GM12878 (cell line): ENCODE results near the gene KBTBD3. TPM values are rescaled to one million over a fixed set of nuclear protein-coding genes. Genes with fewer than 3 reads are reported as not detected.

Source experiments
- ATAC-seq: fragments of 200-7000 bp; cut with Tn5 transposase; 3 replicates; pipeline ENCODE4 v1.9.1; 2020; ENCODE audit warnings: mild to moderate bottlenecking, moderate library complexity
- Bru-seq: library from RNA; stranded (reverse); fragments of 400-500 nt; gene quantifications from one replicate; lab custom pipeline; 2021; lab: Mats Ljungman, UMichigan
- BruChase-seq, 2 experiments: library from RNA; stranded (reverse); fragments of 400-500 nt; gene quantifications; one replicate each; lab custom pipeline; 2021; lab: Mats Ljungman, UMichigan
- BruUV-seq: library from RNA; stranded (reverse); fragments of 400-500 nt; replicated peaks from 2 replicates; lab custom pipeline; 2021; lab: Mats Ljungman, UMichigan
- CTCF ChIA-PET: fragments of 300-600 bp; sonication (Branson Sonifier 250); formaldehyde crosslinking; extraction: SDS; loops from one replicate; lab custom pipeline; 2021; ENCODE audit warnings: inconsistent platforms; lab: Yijun Ruan, JAX
- POLR2A ChIA-PET: fragments of 350-600 bp; formaldehyde crosslinking; extraction: SDS; loops from one replicate; lab custom pipeline; 2021; ENCODE audit warnings: inconsistent platforms; lab: Charles Lee
- RAD21 ChIA-PET: fragments of 300-600 bp; sonication (Branson Sonifier 250); formaldehyde crosslinking; loops from one replicate; lab custom pipeline; 2023; ENCODE audit warnings: antibody characterized with exemption; ENCODE audit not compliant: unreplicated experiment; lab: Charles Lee
- SMC1A ChIA-PET: fragments of 300-600 bp; sonication (Branson Sonifier 250); formaldehyde crosslinking; loops from one replicate; lab custom pipeline; 2023; ENCODE audit not compliant: unreplicated experiment, uncharacterized antibody; lab: Charles Lee
- DNase-seq: peaks from one replicate; pipeline ENCODE4 v3.0.0-alpha.2; 2011; ENCODE audit warnings: low read depth, low spot score
- FAIRE-seq: peaks from 3 replicates; lab custom pipeline; 2011; peaks lifted over from hg19 to GRCh38; lab: Jason Lieb, UNC
- H2AFZ ChIP-seq: 2 replicates; pipeline ENCODE4 v1.6.0; 2011; ENCODE audit warnings: low read depth, low read length, control low read depth; ENCODE audit not compliant: control insufficient read depth
- H3K27ac ChIP-seq: 2 replicates; pipeline ENCODE4 v1.5.1; 2011; ENCODE audit warnings: control low read depth; ENCODE audit not compliant: control insufficient read depth, insufficient read depth
- H3K27me3 ChIP-seq, 2 experiments: replicated peaks in 1 of 2; 2 replicates each; pipeline versions ENCODE4 v1.6.0 to v1.6.1; 2011; ENCODE audit warnings: low read length in 1 of 2; ENCODE audit not compliant: control insufficient read depth in 2 of 2, insufficient read depth in 2 of 2
- H3K36me3 ChIP-seq, 2 experiments: 2 replicates each; pipeline ENCODE4 v1.5.1; 2011; ENCODE audit warnings: low read length in 1 of 2; ENCODE audit not compliant: control insufficient read depth in 2 of 2, insufficient read depth in 2 of 2
- H3K4me1 ChIP-seq: 2 replicates; pipeline ENCODE4 v1.6.1; 2011; ENCODE audit warnings: mild to moderate bottlenecking, low read length, moderate library complexity, mixed read lengths; ENCODE audit not compliant: control insufficient read depth, insufficient read depth
- H3K4me2 ChIP-seq: 2 replicates; pipeline ENCODE4 v1.6.0; 2011; ENCODE audit warnings: control low read depth; ENCODE audit not compliant: control insufficient read depth, insufficient read depth
- H3K4me3 ChIP-seq: fragments of 200-600 bp; sonication (generic); 2 replicates; pipeline ENCODE4 v1.5.1; 2016
- H3K79me2 ChIP-seq: 2 replicates; pipeline ENCODE4 v1.6.0; 2011; ENCODE audit warnings: low read length; ENCODE audit not compliant: control insufficient read depth, insufficient read depth
- H3K9ac ChIP-seq: 2 replicates; pipeline ENCODE4 v1.8.0; 2011; ENCODE audit warnings: low read length, control low read depth, mixed read lengths; ENCODE audit not compliant: control insufficient read depth, insufficient read depth
- H3K9me3 ChIP-seq: replicated peaks from 3 replicates; pipeline ENCODE4 v1.5.1; 2011; ENCODE audit warnings: mild to moderate bottlenecking, low read length; ENCODE audit not compliant: control insufficient read depth, insufficient read depth
- H4K20me1 ChIP-seq: 2 replicates; pipeline ENCODE4 v1.6.0; 2011; ENCODE audit not compliant: control insufficient read depth, insufficient read depth
- BRCA1 ChIP-seq: IDR thresholded peaks from 2 replicates; pipeline ENCODE4 v1.6.1; 2011; ENCODE audit warnings: low read depth, low read length, improper control_type of control experiment
- NFYB ChIP-seq: IDR thresholded peaks from 2 replicates; pipeline ENCODE4 v1.6.1; 2011; ENCODE audit warnings: low read depth, mild to moderate bottlenecking, low read length, improper control_type of control experiment, moderate library complexity; ENCODE audit not compliant: insufficient read depth
- ZBED1 ChIP-seq: IDR thresholded peaks from 2 replicates; pipeline ENCODE4 v1.6.1; 2016; ENCODE audit warnings: borderline replicate concordance
- ZNF384 ChIP-seq: IDR thresholded peaks from 2 replicates; pipeline ENCODE4 v1.6.1; 2012; ENCODE audit warnings: low read depth, mild to moderate bottlenecking, low read length, improper control_type of control experiment, borderline replicate concordance
- WGBS: methylation state at CpG from one replicate; pipeline ENCODE4 v1.1.6; 2016; ENCODE audit warnings: low lambda C conversion rate; ENCODE audit not compliant: insufficient replicate concordance, insufficient coverage; ENCODE audit errors: missing lambda C conversion rate; 5-methylcytosine and 5-hydroxymethylcytosine counted together
- in situ Hi-C: fragments of 300-500 bp; cut with MboI; formaldehyde crosslinking; loops from 9 replicates; pipeline ENCODE4 v1.14.3; 2018; ENCODE audit warnings: mixed read lengths
- intact Hi-C: fragments of 100-400 bp; cut with micrococcal nuclease; formaldehyde crosslinking; loops from one replicate; pipeline ENCODE4 v1.14.2; 2022; ENCODE audit not compliant: unreplicated experiment
- long read RNA-seq, 2 experiments: library from polyadenylated mRNA; unstranded; transcript quantifications; one replicate each; pipeline ENCODE4 v2.0.0, GENCODE V29; 2019 to 2020
- polyA minus RNA-seq, 3 experiments: library from RNA; depleted of rRNA, polyadenylated mRNA; stranded (reverse); fragments of >200 nt; gene quantifications; 2 replicates each; pipeline ENCODE4 v1.2.3, GENCODE V29; 2011
- polyA plus RNA-seq, 11 experiments: library from polyadenylated mRNA; depleted of rRNA in 4 of 11; unstranded in 6 of 11; stranded (reverse) in 5 of 11; fragments of >200 nt; fragmentation: Nextera tagmentation in 4 of 11; fragmentation: Illumina TruSeq in 1 of 11; extraction: Ambion mirVana in 4 of 11; extraction: Trizol in 1 of 11; gene quantifications; 1 replicate in 1 of 11; 2 replicates in 10 of 11; pipeline versions ENCODE4 v1.2.1 to v1.2.3, GENCODE V29; 2011 to 2016; ENCODE audit warnings: inconsistent platforms in 2 of 11, missing spikeins in 2 of 11, low read depth in 1 of 11
- total RNA-seq, 4 experiments: library from RNA; depleted of rRNA in 3 of 4; stranded (reverse); fragments of >200 nt in 3 of 4; fragmentation: Illumina TruSeq in 1 of 4; extraction: Trizol in 1 of 4; gene quantifications; 2 replicates each; pipeline versions ENCODE4 v1.2.1 to v1.2.3, GENCODE V29; 2013 to 2021
- TF ChIP-seq, protein P1 (sequence below): IDR thresholded peaks from 2 replicates; pipeline ENCODE4 v1.6.1; 2012; ENCODE audit warnings: improper control_type of control experiment, low read depth, low read length; ENCODE audit not compliant: insufficient replicate concordance
- TF ChIP-seq, protein P2 (sequence below): fragments of 450-650 bp; IDR thresholded peaks from 2 replicates; pipeline ENCODE4 v1.6.1; 2018; ENCODE audit warnings: mild to moderate bottlenecking, low read depth, moderate library complexity; ENCODE audit not compliant: partially characterized antibody

Gene KBTBD3, protein sequence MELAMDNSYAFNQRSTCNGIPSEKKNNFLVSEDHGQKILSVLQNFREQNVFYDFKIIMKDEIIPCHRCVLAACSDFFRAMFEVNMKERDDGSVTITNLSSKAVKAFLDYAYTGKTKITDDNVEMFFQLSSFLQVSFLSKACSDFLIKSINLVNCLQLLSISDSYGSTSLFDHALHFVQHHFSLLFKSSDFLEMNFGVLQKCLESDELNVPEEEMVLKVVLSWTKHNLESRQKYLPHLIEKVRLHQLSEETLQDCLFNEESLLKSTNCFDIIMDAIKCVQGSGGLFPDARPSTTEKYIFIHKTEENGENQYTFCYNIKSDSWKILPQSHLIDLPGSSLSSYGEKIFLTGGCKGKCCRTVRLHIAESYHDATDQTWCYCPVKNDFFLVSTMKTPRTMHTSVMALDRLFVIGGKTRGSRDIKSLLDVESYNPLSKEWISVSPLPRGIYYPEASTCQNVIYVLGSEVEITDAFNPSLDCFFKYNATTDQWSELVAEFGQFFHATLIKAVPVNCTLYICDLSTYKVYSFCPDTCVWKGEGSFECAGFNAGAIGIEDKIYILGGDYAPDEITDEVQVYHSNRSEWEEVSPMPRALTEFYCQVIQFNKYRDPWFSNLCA
- 33.0 and 33.8 TPM in 2 replicates for total RNA-seq (2013; cell fraction: nucleolus; rRNA removed)
- total RNA-seq (2014; rRNA removed) (5.1 and 6.0 TPM in 2 replicates), total RNA-seq (2014; rRNA removed; fragmentation: Illumina TruSeq; extraction: Trizol) (3.8 and 7.0 TPM in 2 replicates), total RNA-seq (2021) (3.9 and 5.3 TPM in 2 replicates), polyA plus RNA-seq (2011; rRNA removed) (10.6 and 11.6 TPM in 2 replicates), polyA plus RNA-seq (2014; fragmentation: Illumina TruSeq; extraction: Trizol) (2.0 and 9.9 TPM in 2 replicates), polyA plus RNA-seq (2014; fragmentation: Nextera tagmentation; extraction: Ambion mirVana) (10 to 100 TPM; 15.4 to 18.1 TPM), polyA plus RNA-seq (2014; rRNA removed) (1.9 and 7.5 TPM in 2 replicates), polyA plus RNA-seq (2016; fragmentation: Nextera tagmentation; extraction: Ambion mirVana) (10 to 100 TPM; 14.0 to 16.6 TPM), polyA minus RNA-seq (2011; rRNA and poly(A)+ RNA removed) (6.0 and 6.7 TPM in 2 replicates), Bru-seq, nascent RNA (percentile 64 among the genes with signal in this experiment), BruChase-seq, experiment 1, labeled RNA remaining after a 6-hour chase (percentile 46 among the genes with signal in this experiment), BruChase-seq, experiment 2, labeled RNA remaining after a 2-hour chase (percentile 53 among the genes with signal in this experiment)
- polyA plus RNA-seq (2011; ENCODE audit: low read depth): 1.2 TPM
- polyA plus RNA-seq (2011; cell fraction: cytosol; rRNA removed): 1.4 TPM in 2 replicates
- 3.4 and 3.8 TPM in 2 replicates for polyA plus RNA-seq (2011; cell fraction: nucleus; rRNA removed)
- polyA plus RNA-seq (2012): 3.5 and 3.6 TPM in 2 replicates
- polyA minus RNA-seq (2011; cell fraction: cytosol; rRNA and poly(A)+ RNA removed): 2.8 TPM in 1 of 2 replicates, not detected in the other
- polyA minus RNA-seq (2011; cell fraction: nucleus; rRNA and poly(A)+ RNA removed): 13.7 and 15.1 TPM in 2 replicates
- long read RNA-seq, experiment 1, partial matches to known transcripts: 3 of 4 reads
- long read RNA-seq, experiment 1, other reads (novel, unspliced or antisense): 0 of 4 reads
- long read RNA-seq, experiment 2, partial matches to known transcripts: 1 of 12 reads
- long read RNA-seq, experiment 2, other reads (novel, unspliced or antisense): 2 of 12 reads

DNA sequence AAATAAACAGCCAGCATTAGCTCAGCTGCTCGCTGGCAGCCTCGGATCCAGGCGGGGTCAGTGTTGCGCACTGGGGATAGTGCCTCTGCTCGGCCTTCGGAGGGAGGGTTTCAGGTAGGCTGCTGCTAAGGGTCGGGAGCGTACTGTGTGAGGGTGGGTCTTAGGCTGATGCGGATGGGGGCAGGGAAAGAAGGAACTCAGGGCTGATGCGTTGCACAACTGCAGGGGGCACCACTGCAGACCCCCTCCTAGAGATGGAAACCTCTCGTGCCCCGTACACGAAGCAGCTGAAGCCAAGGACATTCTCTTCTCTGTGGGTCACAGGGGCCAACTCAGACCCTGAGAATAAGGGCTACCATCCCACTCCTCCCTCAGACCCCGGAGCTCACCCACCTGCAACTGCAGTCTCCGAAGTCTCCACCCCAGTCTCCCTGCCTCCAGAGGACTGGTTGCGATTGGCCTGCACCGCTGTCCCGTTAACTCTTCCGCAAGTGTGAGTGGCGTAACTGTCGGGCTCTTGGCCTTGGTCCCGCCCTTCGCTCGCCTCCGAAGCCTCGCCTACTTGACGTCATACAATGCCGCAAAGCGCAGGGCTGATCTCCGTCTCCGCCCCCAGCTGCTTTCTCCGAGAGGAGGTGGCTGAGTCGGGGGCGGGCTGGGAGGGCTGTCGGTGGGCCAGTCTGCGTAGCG is at the start of gene KBTBD3:
TSS of gene KBTBD3 (minus strand) at position 429 of the 690 bp plus-strand sequence. CDS start 18,250 bp downstream, outside the sequence.
- FAIRE-seq: peak; percentile 97
- intact Hi-C loops: loop anchor here (2.0 to 5.0 kb wide), 2 partner anchors 54 to 965 kb away; partner anchors contain the start of gene MSANTD4
- Histone ChIP-seq H3K79me2 (peaks cover 42% of the 10 kb centered on the region), H4K20me1 (no peaks in the 10 kb centered on the region), H2AFZ (peak within 1 kb of the TSS; percentile 100), H3K9me3 (no peaks in the 10 kb centered on the region), H3K4me3 (peak within 1 kb of the TSS; percentile 94), H3K27ac (peak within 1 kb of the TSS; percentile 95), H3K27me3 (no peaks in the 10 kb centered on the region), H3K4me2 (peak within 1 kb of the TSS; percentile 93), H3K9ac (peak within 1 kb of the TSS; percentile 96), H3K36me3 (peaks cover 0 to 2% of the 10 kb centered on the region in 2 experiments; a peak in 1 of 4 replicates), H3K4me1 (peaks cover 8% of the 10 kb centered on the region)
- in situ Hi-C loops: no loop called here
- BruUV-seq: TSS peak; percentile 80
- WGBS: under 1% methylated on average over 35 of the region's 37 CpGs
- ChIA-PET SMC1A (interaction anchor here (1.0 to 4.7 kb wide), 5 partner anchors 10 to 56 kb away, joined by 3 to 31 read pairs (median 4); no protein-coding TSS in a partner anchor), CTCF (interaction anchor here (0.6 to 4.7 kb wide), 9 partner anchors 10 to 156 kb away, joined by 3 to 72 read pairs (median 4); no protein-coding TSS in a partner anchor), POLR2A (interaction anchor here (0.8 to 1.4 kb wide), 5 partner anchors 10 to 55 kb away, joined by 3 to 8 read pairs (median 4); partner anchors contain the start of gene MSANTD4), RAD21 (interaction anchor here (0.6 to 2.7 kb wide), 7 partner anchors 8 to 75 kb away, joined by 3 to 13 read pairs (median 5); no protein-coding TSS in a partner anchor)
- peak; percentile 99 for DNase-seq
- ATAC-seq: peak; percentile 95
- TF ChIP-seq BRCA1 (no peak; the same call in 1 of the 2 replicates), NFYB (peak; percentile 86), ZNF384 (no peak), ZBED1 (no peak)
- TF ChIP-seq, protein P1, sequence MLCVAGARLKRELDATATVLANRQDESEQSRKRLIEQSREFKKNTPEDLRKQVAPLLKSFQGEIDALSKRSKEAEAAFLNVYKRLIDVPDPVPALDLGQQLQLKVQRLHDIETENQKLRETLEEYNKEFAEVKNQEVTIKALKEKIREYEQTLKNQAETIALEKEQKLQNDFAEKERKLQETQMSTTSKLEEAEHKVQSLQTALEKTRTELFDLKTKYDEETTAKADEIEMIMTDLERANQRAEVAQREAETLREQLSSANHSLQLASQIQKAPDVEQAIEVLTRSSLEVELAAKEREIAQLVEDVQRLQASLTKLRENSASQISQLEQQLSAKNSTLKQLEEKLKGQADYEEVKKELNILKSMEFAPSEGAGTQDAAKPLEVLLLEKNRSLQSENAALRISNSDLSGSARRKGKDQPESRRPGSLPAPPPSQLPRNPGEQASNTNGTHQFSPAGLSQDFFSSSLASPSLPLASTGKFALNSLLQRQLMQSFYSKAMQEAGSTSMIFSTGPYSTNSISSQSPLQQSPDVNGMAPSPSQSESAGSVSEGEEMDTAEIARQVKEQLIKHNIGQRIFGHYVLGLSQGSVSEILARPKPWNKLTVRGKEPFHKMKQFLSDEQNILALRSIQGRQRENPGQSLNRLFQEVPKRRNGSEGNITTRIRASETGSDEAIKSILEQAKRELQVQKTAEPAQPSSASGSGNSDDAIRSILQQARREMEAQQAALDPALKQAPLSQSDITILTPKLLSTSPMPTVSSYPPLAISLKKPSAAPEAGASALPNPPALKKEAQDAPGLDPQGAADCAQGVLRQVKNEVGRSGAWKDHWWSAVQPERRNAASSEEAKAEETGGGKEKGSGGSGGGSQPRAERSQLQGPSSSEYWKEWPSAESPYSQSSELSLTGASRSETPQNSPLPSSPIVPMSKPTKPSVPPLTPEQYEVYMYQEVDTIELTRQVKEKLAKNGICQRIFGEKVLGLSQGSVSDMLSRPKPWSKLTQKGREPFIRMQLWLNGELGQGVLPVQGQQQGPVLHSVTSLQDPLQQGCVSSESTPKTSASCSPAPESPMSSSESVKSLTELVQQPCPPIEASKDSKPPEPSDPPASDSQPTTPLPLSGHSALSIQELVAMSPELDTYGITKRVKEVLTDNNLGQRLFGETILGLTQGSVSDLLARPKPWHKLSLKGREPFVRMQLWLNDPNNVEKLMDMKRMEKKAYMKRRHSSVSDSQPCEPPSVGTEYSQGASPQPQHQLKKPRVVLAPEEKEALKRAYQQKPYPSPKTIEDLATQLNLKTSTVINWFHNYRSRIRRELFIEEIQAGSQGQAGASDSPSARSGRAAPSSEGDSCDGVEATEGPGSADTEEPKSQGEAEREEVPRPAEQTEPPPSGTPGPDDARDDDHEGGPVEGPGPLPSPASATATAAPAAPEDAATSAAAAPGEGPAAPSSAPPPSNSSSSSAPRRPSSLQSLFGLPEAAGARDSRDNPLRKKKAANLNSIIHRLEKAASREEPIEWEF: no peak
- TF ChIP-seq, protein P2, sequence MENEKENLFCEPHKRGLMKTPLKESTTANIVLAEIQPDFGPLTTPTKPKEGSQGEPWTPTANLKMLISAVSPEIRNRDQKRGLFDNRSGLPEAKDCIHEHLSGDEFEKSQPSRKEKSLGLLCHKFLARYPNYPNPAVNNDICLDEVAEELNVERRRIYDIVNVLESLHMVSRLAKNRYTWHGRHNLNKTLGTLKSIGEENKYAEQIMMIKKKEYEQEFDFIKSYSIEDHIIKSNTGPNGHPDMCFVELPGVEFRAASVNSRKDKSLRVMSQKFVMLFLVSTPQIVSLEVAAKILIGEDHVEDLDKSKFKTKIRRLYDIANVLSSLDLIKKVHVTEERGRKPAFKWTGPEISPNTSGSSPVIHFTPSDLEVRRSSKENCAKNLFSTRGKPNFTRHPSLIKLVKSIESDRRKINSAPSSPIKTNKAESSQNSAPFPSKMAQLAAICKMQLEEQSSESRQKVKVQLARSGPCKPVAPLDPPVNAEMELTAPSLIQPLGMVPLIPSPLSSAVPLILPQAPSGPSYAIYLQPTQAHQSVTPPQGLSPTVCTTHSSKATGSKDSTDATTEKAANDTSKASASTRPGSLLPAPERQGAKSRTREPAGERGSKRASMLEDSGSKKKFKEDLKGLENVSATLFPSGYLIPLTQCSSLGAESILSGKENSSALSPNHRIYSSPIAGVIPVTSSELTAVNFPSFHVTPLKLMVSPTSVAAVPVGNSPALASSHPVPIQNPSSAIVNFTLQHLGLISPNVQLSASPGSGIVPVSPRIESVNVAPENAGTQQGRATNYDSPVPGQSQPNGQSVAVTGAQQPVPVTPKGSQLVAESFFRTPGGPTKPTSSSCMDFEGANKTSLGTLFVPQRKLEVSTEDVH: no peak
